Activated T-cell treated with anti-CD3 and anti-CD28 coated beads, Interleukin-2, amount 50 U/mL, for 24 hours (primary cell): Measurements from ENCODE around the gene SMPDL3A.

ENCODE experiments used
- DNase-seq: peaks from one replicate; pipeline ENCODE4 v3.0.0-alpha.2; 2020
- H3K27ac Mint-ChIP-seq: 2 replicates; pipeline ENCODE4 v1.8.0; 2020; ENCODE audit warnings: mild to moderate bottlenecking, mixed read lengths
- H3K27me3 Mint-ChIP-seq: 2 replicates; pipeline ENCODE4 v1.8.0; 2020; ENCODE audit warnings: mixed read lengths
- H3K36me3 Mint-ChIP-seq: 2 replicates; pipeline ENCODE4 v1.8.0; 2020; ENCODE audit warnings: low read depth, mixed read lengths
- H3K4me1 Mint-ChIP-seq: 2 replicates; pipeline ENCODE4 v1.8.0; 2020; ENCODE audit warnings: low read depth, mixed read lengths
- H3K4me3 Mint-ChIP-seq: 2 replicates; pipeline ENCODE4 v1.8.0; 2020; ENCODE audit warnings: mild to moderate bottlenecking, moderate library complexity, mixed read lengths
- H3K9me3 Mint-ChIP-seq: 2 replicates; pipeline ENCODE4 v1.8.0; 2020; ENCODE audit warnings: mixed read lengths

The SMPDL3A gene

GRCh38 chr6:122788663-122789181 is 336 bp upstream of the SMPDL3A start:
- peaks cover 76% of the 10 kb centered on the region for H3K27me3 Mint-ChIP-seq
- H3K4me1 Mint-ChIP-seq: peaks cover 20% of the 10 kb centered on the region
- no peak overlapping the region for H3K27ac Mint-ChIP-seq
- no peak for DNase-seq
- H3K36me3 Mint-ChIP-seq: no peaks in the 10 kb centered on the region
- peak overlapping the region; percentile 80 for H3K4me3 Mint-ChIP-seq
- no peaks in the 10 kb centered on the region for H3K9me3 Mint-ChIP-seq

- Mint-ChIP-seq H3K9me3 (no peaks in the 10 kb centered on the region), H3K4me1 (peaks cover 20% of the 10 kb centered on the region), H3K4me3 (peak overlapping the region; percentile 80), H3K36me3 (no peaks in the 10 kb centered on the region), H3K27me3 (peaks cover 73% of the 10 kb centered on the region), H3K27ac (peak overlapping the region; percentile 71)
- DNase-seq: no peak
Observed at GRCh38 chr6:122790028-122790422, 967 bp downstream of the SMPDL3A start.

DNA sequence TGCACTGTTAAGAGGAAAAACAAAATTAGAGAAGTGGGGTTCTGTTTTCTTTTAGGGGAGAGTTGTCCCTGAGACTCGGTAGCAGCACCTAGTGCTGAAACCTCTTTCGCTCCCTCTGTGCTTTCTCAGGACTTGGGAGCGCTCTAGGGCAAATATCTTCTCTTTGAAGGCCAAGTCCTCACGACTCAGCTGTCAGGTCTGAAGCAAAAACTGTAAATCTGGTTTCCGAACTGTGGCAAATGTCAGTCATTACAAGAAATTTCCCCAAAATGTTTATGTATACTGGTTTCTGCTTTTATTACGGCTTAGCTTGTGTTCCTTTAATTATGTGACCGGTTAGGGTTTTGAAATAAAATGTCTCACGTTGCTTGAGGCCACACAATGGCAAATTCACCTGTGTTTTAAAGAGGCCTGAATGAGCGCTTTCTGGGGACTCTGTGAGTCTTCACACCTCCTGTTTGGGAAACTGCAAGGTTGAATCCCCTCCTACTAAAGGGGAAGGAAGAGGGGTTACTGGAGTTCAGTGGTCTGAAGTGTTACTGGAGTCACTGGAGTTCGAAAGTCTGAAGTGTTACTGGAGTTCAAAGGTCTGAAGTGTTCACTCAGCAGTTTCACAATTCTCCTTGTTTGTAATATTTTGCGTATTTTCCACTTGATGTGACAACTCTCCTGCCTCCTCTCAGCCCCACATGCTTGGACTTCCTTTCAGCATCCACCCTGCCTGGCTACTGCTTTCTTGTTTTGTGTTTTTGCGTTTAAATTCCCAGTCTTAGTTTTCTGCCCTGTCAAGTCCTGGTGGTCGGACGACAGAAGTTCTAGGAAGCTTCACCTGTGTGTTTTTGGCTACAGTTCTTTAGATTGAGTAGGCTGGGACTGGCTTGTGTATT is 1.6 kb downstream of the SMPDL3A start:
- Mint-ChIP-seq H3K36me3 (no peaks in the 10 kb centered on the region), H3K27ac (no peak overlapping the region), H3K4me3 (peak overlapping the region; percentile 80), H3K4me1 (peaks cover 20% of the 10 kb centered on the region), H3K27me3 (peaks cover 68% of the 10 kb centered on the region), H3K9me3 (no peaks in the 10 kb centered on the region)
- DNase-seq: no peak

GRCh38 chr6:122791310-122791679 is 2.2 kb downstream of the SMPDL3A start:
- no peak overlapping the region for H3K27ac Mint-ChIP-seq
- no peaks in the 10 kb centered on the region for H3K36me3 Mint-ChIP-seq
- H3K9me3 Mint-ChIP-seq: no peaks in the 10 kb centered on the region
- no peak overlapping the region for H3K4me3 Mint-ChIP-seq
- peaks cover 20% of the 10 kb centered on the region for H3K4me1 Mint-ChIP-seq
- DNase-seq: no peak
- peaks cover 62% of the 10 kb centered on the region for H3K27me3 Mint-ChIP-seq

GRCh38 chr6:122792766-122793165 is 3.7 kb downstream of the SMPDL3A start:
- peaks cover 49% of the 10 kb centered on the region for H3K27me3 Mint-ChIP-seq
- H3K36me3 Mint-ChIP-seq: no peaks in the 10 kb centered on the region
- DNase-seq: no peak
- peaks cover 21% of the 10 kb centered on the region for H3K4me1 Mint-ChIP-seq
- H3K4me3 Mint-ChIP-seq: no peak overlapping the region
- H3K9me3 Mint-ChIP-seq: no peaks in the 10 kb centered on the region
- H3K27ac Mint-ChIP-seq: no peak overlapping the region

GRCh38 chr6:122797537-122797936 is 8.5 kb downstream of the SMPDL3A start:
- no peak for DNase-seq
- Mint-ChIP-seq H3K4me1 (peaks cover 9% of the 10 kb centered on the region), H3K36me3 (no peaks in the 10 kb centered on the region), H3K27me3 (peaks cover 8% of the 10 kb centered on the region), H3K9me3 (no peaks in the 10 kb centered on the region), H3K27ac (peak overlapping the region; percentile 51), H3K4me3 (no peak overlapping the region)

DNA sequence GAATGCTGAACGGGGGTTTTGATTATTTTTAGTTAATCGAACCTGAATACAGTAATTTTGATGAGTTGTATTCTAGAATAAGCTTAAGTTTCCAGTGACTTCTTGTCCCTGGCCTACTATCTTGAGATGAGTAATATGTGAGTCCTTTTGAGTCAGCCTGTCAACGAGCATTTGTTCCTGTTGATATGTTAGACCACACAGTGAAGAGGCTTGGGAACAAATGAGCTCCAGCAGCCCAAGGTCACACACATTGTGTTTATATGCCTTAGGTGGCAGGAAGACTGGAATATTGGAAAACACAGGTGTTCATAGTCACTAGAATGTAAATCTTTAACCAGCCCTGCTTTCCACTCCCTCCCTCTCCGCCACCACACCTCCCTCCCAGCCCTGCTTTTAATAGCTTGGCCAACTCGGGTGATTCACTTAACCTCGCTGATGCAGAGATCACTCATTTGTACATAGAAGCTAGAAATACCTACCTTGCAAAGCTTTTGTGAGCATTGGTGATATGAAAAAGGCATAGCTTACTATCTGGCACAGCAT is 9.1 kb downstream of the SMPDL3A start:
- peak overlapping the region; percentile 51 for H3K27ac Mint-ChIP-seq
- H3K4me1 Mint-ChIP-seq: peaks cover 9% of the 10 kb centered on the region
- no peaks in the 10 kb centered on the region for H3K9me3 Mint-ChIP-seq
- peaks cover 5% of the 10 kb centered on the region for H3K27me3 Mint-ChIP-seq
- H3K36me3 Mint-ChIP-seq: no peaks in the 10 kb centered on the region
- no peak overlapping the region for H3K4me3 Mint-ChIP-seq
- no peak for DNase-seq

DNA sequence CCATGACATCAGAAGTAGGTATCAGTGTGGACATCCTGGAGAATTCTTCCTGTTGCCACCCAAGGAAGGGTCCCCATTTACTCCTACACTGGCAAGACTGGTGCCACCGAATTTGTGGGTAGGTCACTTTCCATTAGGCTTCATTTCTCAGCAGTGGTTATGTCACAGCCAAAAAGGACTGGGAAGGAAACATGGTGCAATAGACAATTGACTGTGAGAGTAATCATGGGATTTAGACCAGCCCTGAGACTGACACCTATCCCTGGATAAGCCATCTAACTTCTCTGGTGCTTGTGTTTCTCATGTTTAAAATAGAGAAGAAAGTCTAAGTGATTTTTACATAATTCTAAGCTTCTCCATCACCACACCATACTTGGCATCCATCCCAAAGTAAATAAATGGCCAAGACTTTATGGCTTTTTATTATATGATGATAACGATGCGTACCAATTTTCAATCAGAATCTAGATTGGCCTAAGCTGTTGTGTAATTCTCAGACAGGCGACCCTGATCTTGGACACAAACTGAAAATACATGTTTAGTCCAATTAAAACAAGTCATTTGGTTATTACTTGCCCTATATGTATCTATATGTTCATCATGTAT is 10.2 kb downstream of the SMPDL3A start:
- H3K4me3 Mint-ChIP-seq: no peak overlapping the region
- H3K9me3 Mint-ChIP-seq: no peaks in the 10 kb centered on the region
- H3K27ac Mint-ChIP-seq: no peak overlapping the region
- no peaks in the 10 kb centered on the region for H3K27me3 Mint-ChIP-seq
- peaks cover 9% of the 10 kb centered on the region for H3K4me1 Mint-ChIP-seq
- no peaks in the 10 kb centered on the region for H3K36me3 Mint-ChIP-seq
- DNase-seq: no peak

DNA sequence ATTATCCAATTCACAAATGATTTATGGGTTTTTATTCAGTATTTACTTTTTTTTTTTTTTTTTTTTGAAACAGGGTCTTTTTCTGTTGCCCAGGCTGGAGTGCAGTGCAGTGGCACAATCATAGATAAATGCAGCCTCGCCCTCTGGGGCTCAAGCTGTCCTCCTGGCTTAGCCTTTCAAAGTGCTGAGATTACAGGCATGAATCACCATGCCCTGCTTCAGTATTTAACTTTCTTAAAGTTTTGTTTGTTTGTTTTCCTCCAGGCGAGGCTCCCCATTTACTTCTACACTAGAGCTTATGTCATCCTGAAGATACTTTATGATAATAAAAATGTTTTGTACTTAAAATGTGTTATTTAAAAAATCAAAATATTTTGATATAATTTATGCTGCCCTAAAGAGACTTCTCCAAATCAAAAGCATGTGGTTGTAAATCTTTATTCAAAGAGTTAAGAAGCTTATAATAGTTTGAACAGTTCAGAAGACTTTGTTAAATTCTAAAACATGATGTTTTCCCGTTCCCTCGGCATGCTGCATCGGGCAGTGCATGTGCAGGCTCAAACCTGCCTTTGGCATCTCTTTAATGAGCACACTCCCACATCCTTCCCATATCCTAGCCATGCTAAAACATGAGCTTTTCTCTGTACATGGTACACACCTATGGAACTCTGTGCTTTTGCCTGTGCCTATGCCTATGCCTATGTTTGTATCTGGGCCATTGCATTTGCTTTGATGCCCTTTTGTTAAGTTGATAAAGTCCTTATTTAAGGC is 11.0 kb downstream of the SMPDL3A start:
- Mint-ChIP-seq H3K4me1 (peaks cover 9% of the 10 kb centered on the region), H3K27me3 (no peaks in the 10 kb centered on the region), H3K36me3 (no peaks in the 10 kb centered on the region), H3K9me3 (no peaks in the 10 kb centered on the region), H3K27ac (no peak overlapping the region), H3K4me3 (no peak overlapping the region)
- no peak for DNase-seq

DNA sequence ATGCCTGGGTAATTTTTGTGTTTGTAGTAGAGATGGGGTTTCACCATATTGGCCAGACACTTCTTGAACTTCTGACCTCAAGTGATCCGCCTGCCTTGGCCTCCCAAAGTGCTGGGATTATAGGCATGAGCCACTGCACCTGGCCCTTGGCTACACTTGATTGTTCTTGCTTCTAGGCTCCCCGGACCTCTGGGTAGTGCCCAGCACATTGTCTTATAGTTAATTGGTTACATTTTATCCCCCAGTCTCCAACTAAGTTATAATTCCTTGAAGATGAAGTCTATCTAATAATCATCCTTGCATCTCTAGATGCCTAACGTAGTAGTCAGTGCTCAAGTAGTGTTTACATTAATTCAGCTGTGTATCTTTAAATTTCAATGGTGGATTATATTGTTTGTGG is 11.8 kb downstream of the SMPDL3A start:
- Mint-ChIP-seq H3K9me3 (no peaks in the 10 kb centered on the region), H3K4me3 (no peak overlapping the region), H3K4me1 (peaks cover 9% of the 10 kb centered on the region), H3K27me3 (no peaks in the 10 kb centered on the region), H3K36me3 (no peaks in the 10 kb centered on the region), H3K27ac (no peak overlapping the region)
- DNase-seq: no peak

- no peak for DNase-seq
- Mint-ChIP-seq H3K36me3 (no peaks in the 10 kb centered on the region), H3K27me3 (no peaks in the 10 kb centered on the region), H3K9me3 (no peaks in the 10 kb centered on the region), H3K4me3 (no peak overlapping the region), H3K27ac (no peak overlapping the region), H3K4me1 (peaks cover 9% of the 10 kb centered on the region)
Observed at GRCh38 chr6:122801397-122801796, 12.3 kb downstream of the SMPDL3A start.

DNA sequence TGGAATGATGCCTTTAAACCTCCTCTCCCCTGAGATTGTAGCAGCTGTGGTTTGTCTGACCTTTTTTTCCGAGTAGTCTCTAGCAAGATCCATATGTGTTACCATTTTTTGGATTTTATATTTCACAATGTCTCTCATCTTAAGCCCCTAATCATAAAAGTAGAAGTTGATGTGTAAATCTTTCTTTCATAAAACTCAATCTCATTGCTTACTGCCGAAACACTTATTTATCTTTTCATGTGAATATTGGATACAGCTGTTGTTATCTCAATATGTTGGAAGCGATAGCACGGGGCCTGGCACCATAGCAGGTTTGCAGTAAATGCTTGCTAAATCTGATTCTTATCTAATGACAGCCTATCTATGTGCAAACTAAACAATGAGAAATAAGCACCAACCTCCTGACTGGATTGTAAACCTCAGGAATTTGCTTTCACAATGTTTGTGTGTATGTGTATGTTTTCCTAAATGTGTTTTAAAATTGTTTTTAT is 14.2 kb downstream of the SMPDL3A start:
- Mint-ChIP-seq H3K36me3 (no peaks in the 10 kb centered on the region), H3K4me1 (peaks cover 3% of the 10 kb centered on the region), H3K27me3 (no peaks in the 10 kb centered on the region), H3K4me3 (no peak overlapping the region), H3K27ac (no peak overlapping the region), H3K9me3 (no peaks in the 10 kb centered on the region)
- no peak for DNase-seq

DNA sequence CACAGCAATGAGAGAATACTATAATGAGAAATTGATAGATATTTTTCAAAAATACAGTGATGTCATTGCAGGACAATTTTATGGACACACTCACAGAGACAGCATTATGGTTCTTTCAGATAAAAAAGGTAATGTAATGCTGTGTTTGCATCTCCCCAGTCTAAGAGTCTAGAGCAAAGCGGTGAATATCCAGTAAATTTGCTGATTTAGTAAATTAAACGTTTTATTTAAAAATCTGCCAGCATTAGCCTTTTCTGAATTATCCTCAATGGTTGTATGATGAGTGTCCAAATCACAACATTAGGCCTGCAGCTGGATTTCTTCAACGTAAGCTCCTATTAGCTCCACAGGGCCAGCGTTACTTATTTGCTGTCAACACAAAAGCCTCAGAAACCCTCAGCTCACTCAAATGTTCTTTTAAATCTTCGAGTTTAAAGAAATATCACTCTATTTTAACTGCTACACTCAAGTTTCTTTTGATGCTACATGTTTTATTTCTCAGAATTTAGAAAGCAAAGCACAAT is 16.0 kb downstream of the SMPDL3A start:
- no peak for DNase-seq
- no peaks in the 10 kb centered on the region for H3K36me3 Mint-ChIP-seq
- H3K27me3 Mint-ChIP-seq: no peaks in the 10 kb centered on the region
- no peaks in the 10 kb centered on the region for H3K4me1 Mint-ChIP-seq
- H3K9me3 Mint-ChIP-seq: no peaks in the 10 kb centered on the region
- no peak overlapping the region for H3K27ac Mint-ChIP-seq
- H3K4me3 Mint-ChIP-seq: no peak overlapping the region

DNA sequence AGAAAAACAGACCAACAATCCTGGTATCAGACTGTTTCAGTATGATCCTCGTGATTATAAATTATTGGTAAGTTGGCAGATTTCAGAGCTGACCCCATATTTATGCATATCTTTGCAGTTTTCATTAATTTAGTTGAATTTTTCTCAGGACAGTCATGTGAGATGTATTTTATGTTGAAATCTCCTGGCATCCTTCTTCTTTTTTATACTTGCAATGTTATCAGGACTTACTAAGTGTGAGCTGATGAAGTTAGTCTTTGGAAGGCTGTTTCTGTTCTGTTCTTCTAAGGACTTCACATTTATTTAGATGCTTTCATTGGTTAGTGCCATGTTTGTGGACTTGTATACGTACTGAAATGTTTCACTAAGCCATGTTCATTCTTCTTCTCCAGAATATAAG is 17.2 kb downstream of the SMPDL3A start:
- Mint-ChIP-seq H3K27ac (no peak overlapping the region), H3K4me3 (no peak overlapping the region), H3K9me3 (no peaks in the 10 kb centered on the region), H3K27me3 (no peaks in the 10 kb centered on the region), H3K36me3 (no peaks in the 10 kb centered on the region), H3K4me1 (no peaks in the 10 kb centered on the region)
- no peak for DNase-seq
